Measurements from ENCODE around the gene ITK.

ITK gene

DNA sequence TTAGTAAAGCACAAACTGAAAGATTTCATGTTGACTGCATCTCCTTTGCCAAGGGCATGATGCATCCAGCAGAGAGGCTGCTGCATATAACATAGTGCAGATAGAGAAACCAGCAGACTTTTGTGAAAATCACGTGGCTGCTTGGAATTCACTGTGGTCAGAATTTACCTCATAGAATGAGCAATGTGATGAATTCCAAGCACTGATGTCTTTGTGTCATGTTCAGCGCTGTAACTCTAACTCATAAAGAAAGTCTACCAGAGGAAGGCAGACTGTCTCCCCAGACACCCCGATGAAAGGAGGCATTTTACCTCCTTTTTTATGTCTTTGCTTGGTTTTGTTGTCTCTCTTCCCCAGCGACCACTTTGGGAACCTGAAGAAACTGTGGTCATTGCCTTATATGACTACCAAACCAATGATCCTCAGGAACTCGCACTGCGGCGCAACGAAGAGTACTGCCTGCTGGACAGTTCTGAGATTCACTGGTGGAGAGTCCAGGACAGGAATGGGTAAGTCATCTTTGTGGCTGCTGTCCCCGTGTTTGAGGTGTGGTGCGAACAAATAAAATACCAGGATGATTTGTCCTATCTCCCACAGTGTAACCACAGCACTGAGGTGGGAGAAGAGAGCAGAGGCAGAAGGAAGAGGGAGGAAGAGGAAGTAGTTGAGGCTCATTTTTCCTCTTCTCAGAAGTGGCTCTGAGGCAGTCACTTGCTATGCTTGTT is 42.0 kb downstream of the ITK start:
- H2AFZ ChIP-seq (ENCODE audit: low read depth), result no peak overlapping the region

DNA sequence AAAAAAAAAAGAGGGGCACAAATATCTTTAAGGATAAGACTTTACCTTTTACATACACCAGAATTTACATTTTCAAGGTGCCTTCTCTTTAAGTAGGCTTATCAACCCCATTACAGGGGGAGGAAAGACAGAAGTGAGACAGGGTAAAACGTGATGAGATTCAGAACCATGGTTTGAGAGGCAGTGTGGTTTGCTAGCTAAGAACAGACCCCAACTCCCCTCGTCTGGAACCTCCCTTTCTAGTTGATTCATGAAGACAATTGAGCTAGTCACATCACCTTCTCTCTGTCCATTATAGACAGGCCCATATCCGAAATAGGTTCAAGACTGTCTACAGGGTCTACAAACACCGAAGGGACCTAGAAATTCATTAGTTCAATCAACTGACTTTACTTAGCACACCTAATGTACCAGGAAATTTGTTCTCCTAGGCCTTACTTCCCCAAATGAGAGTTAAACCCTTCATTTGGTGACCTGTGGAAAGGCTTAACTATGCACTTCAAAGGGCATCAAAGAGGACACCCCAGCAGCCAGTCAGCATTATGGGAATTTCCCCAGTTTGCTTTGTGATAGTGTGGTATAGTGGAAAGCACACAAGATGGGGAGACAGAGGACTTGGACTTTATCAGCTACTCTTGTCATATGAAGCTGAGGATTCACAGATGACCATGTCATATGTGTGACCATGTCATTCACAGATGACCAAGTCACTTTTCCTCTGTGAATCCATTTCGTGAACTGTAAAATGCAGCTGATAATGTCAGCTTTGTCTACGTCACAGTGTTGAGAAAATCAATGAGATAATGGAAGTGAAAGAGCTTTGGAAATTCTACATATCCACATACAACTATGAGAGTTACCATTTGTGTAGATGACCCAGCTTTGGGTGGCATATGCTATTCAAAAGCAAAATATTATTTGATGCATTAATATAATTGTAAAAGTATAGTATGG is 45.1 kb downstream of the ITK start:
- H3K4me1 ChIP-seq (ENCODE audit: low read depth, poor library complexity, severe bottlenecking), result peaks cover 15% of the 10 kb centered on the region

More for the DNA sequence above, 42.0 kb downstream of the ITK start:
- Histone ChIP-seq H3K27me3 (ENCODE audit: insufficient read depth, low read depth) (no peaks in the 10 kb centered on the region), H3K4me3 (IDR thresholded peaks at IDR 0.05; ENCODE audit: insufficient read depth, low read depth, low read length) (no peak overlapping the region), H3K27ac (no peak overlapping the region), H3K4me1 (ENCODE audit: low read depth, poor library complexity, severe bottlenecking) (peaks cover 33% of the 10 kb centered on the region), H3K9ac (no peak overlapping the region), H3K4me2 (no peak overlapping the region), H4K20me1 (ENCODE audit: insufficient read depth) (no peaks in the 10 kb centered on the region), H3K79me2 (ENCODE audit: insufficient read depth, low read depth) (no peaks in the 10 kb centered on the region), H3K36me3 (ENCODE audit: insufficient read depth) (no peaks in the 10 kb centered on the region)
- TF ChIP-seq, protein P1, sequence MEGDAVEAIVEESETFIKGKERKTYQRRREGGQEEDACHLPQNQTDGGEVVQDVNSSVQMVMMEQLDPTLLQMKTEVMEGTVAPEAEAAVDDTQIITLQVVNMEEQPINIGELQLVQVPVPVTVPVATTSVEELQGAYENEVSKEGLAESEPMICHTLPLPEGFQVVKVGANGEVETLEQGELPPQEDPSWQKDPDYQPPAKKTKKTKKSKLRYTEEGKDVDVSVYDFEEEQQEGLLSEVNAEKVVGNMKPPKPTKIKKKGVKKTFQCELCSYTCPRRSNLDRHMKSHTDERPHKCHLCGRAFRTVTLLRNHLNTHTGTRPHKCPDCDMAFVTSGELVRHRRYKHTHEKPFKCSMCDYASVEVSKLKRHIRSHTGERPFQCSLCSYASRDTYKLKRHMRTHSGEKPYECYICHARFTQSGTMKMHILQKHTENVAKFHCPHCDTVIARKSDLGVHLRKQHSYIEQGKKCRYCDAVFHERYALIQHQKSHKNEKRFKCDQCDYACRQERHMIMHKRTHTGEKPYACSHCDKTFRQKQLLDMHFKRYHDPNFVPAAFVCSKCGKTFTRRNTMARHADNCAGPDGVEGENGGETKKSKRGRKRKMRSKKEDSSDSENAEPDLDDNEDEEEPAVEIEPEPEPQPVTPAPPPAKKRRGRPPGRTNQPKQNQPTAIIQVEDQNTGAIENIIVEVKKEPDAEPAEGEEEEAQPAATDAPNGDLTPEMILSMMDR (conservative IDR thresholded peaks at IDR 0.05; ENCODE audit: low read depth, low read length), result no peak

GRCh38 chr5:157230610-157231009 is 50.0 kb downstream of the ITK start:
- Histone ChIP-seq H2AFZ (ENCODE audit: low read depth) (no peak overlapping the region), H3K27ac (no peak overlapping the region), H4K20me1 (ENCODE audit: insufficient read depth) (no peaks in the 10 kb centered on the region), H3K27me3 (ENCODE audit: insufficient read depth, low read depth) (no peaks in the 10 kb centered on the region), H3K4me2 (no peak overlapping the region), H3K4me3 (IDR thresholded peaks at IDR 0.05; ENCODE audit: insufficient read depth, low read depth, low read length) (no peak overlapping the region), H3K9ac (no peak overlapping the region), H3K4me1 (ENCODE audit: low read depth, poor library complexity, severe bottlenecking) (no peaks in the 10 kb centered on the region), H3K79me2 (ENCODE audit: insufficient read depth, low read depth) (no peaks in the 10 kb centered on the region), H3K36me3 (ENCODE audit: insufficient read depth) (no peaks in the 10 kb centered on the region)
- TF ChIP-seq, protein P1 (conservative IDR thresholded peaks at IDR 0.05; ENCODE audit: low read depth, low read length), result no peak

More for the DNA sequence above, 45.1 kb downstream of the ITK start:
- no peak overlapping the region for H3K9ac ChIP-seq
- no peaks in the 10 kb centered on the region for H3K36me3 ChIP-seq (ENCODE audit: insufficient read depth)
- H3K4me3 ChIP-seq (IDR thresholded peaks at IDR 0.05; ENCODE audit: insufficient read depth, low read depth, low read length), result no peak overlapping the region
- no peaks in the 10 kb centered on the region for H4K20me1 ChIP-seq (ENCODE audit: insufficient read depth)
- no peak overlapping the region for H3K27ac ChIP-seq
- TF ChIP-seq, protein P1 (conservative IDR thresholded peaks at IDR 0.05; ENCODE audit: low read depth, low read length), result no peak
- H3K27me3 ChIP-seq (ENCODE audit: insufficient read depth, low read depth), result no peaks in the 10 kb centered on the region
- no peak overlapping the region for H2AFZ ChIP-seq (ENCODE audit: low read depth)
- no peaks in the 10 kb centered on the region for H3K79me2 ChIP-seq (ENCODE audit: insufficient read depth, low read depth)
- H3K4me2 ChIP-seq, result no peak overlapping the region

- Histone ChIP-seq H3K9ac (no peak overlapping the region), H3K27me3 (ENCODE audit: insufficient read depth, low read depth) (no peaks in the 10 kb centered on the region), H3K4me1 (ENCODE audit: low read depth, poor library complexity, severe bottlenecking) (no peaks in the 10 kb centered on the region), H3K4me3 (IDR thresholded peaks at IDR 0.05; ENCODE audit: insufficient read depth, low read depth, low read length) (no peak overlapping the region), H4K20me1 (ENCODE audit: insufficient read depth) (no peaks in the 10 kb centered on the region), H3K79me2 (ENCODE audit: insufficient read depth, low read depth) (no peaks in the 10 kb centered on the region), H3K27ac (no peak overlapping the region), H3K4me2 (no peak overlapping the region), H3K36me3 (ENCODE audit: insufficient read depth) (no peaks in the 10 kb centered on the region), H2AFZ (ENCODE audit: low read depth) (no peak overlapping the region)
- TF ChIP-seq, protein P1 (conservative IDR thresholded peaks at IDR 0.05; ENCODE audit: low read depth, low read length), result no peak
These were observed 52.1 kb downstream of the ITK start for GRCh38 chr5:157232706-157233105.
